OCI-LY1 (cell line): ENCODE data around the gene ASIP.

Source experiments
- EZH2 ChIP-seq: fragments of 200-600 bp; sonication (generic), shearing (Covaris generic); IDR thresholded peaks from 2 replicates; pipeline ENCODE4 v1.8.0; 2017; ENCODE audit warnings: borderline replicate concordance, mixed run types, mild to moderate bottlenecking, antibody characterized with exemption, low read length, moderate library complexity, mixed read lengths
- TF ChIP-seq, protein P1 (sequence below): fragments of 200-600 bp; sonication (generic), shearing (Covaris generic); IDR thresholded peaks from 2 replicates; pipeline ENCODE4 v1.5.1; 2017; ENCODE audit warnings: mild to moderate bottlenecking, antibody characterized with exemption, low read length, moderate library complexity, mixed read lengths

- TF ChIP-seq, protein P1, sequence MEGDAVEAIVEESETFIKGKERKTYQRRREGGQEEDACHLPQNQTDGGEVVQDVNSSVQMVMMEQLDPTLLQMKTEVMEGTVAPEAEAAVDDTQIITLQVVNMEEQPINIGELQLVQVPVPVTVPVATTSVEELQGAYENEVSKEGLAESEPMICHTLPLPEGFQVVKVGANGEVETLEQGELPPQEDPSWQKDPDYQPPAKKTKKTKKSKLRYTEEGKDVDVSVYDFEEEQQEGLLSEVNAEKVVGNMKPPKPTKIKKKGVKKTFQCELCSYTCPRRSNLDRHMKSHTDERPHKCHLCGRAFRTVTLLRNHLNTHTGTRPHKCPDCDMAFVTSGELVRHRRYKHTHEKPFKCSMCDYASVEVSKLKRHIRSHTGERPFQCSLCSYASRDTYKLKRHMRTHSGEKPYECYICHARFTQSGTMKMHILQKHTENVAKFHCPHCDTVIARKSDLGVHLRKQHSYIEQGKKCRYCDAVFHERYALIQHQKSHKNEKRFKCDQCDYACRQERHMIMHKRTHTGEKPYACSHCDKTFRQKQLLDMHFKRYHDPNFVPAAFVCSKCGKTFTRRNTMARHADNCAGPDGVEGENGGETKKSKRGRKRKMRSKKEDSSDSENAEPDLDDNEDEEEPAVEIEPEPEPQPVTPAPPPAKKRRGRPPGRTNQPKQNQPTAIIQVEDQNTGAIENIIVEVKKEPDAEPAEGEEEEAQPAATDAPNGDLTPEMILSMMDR = no peak
- no peak for TF ChIP-seq EZH2
Observed at GRCh38 chr20:34235875-34236274, 5.3 kb upstream of the ASIP start.
